ENCODE results near the gene ZNF48.

The ZNF48 gene

DNA sequence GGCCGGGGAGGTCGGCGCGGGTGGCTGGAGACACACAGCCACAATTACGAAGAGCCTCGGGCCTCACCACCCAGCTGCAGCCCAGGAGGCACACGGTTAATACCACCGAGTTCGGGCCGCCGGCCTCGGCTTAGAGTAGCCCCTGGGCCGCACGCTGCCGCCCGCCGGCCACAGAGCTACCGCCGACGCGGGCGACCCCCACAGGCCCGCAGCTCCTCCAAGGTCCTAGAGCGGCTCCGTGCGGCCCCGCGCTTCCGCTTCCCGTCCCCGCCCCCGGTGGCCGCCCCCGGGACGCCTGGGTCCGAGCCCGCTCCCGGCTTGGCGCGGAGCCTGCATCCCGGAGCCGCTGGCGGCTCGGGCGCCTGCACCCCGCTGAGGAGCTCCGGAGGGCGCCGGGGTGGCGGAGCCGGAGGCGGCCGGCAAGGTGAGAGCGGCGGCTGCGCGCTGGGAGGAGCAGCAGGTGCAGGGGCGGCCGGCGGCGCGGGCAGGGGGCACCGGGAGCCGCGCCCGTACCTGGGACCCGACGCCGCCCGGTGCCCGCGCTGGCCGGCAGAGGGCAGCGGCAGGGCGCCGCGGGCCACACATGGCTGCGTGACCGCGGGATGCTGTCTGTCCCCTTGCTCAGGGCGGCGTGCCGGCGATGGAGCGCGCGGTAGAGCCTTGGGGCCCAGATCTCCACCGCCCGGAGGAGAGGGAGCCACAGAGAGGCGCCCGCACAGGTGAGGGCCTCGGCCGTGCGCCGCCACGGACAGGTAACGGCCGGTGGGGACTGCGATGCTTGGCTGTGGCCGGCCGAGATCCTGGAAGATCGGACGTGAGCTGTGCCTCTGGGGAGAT is at the start of gene ZNF48:
Gene ZNF48 (plus strand): TSS at position 266 of the 837 bp plus-strand sequence. CDS start 375 bp downstream, at position 641.
- Histone ChIP-seq H3K4me1 (ENCODE audit: control insufficient read depth, insufficient read depth, low read length) (peaks cover 34% of the 10 kb centered on the region), H3K4me3 (ENCODE audit: low read length in 2 of 2) (peak within 1 kb of the TSS; percentile 77 to 85), H3K27me3 (ENCODE audit: control insufficient read depth in 1 of 2, insufficient read depth in 2 of 2, low read length in 2 of 2) (no peaks in the 10 kb centered on the region), H3K27ac (ENCODE audit: low read length) (peak within 1 kb of the TSS; percentile 69), H3K36me3 (ENCODE audit: control insufficient read depth in 2 of 2, insufficient read depth in 2 of 2, low read length in 2 of 2) (peaks cover 6 to 16% of the 10 kb centered on the region in 2 donors), H3K9me3 (ENCODE audit: control insufficient read depth in 2 of 2, low read length in 2 of 2) (no peaks in the 10 kb centered on the region), H3K9ac (ENCODE audit: low read length in 2 of 2) (peak within 1 kb of the TSS; percentile 79 to 87)

DNA sequence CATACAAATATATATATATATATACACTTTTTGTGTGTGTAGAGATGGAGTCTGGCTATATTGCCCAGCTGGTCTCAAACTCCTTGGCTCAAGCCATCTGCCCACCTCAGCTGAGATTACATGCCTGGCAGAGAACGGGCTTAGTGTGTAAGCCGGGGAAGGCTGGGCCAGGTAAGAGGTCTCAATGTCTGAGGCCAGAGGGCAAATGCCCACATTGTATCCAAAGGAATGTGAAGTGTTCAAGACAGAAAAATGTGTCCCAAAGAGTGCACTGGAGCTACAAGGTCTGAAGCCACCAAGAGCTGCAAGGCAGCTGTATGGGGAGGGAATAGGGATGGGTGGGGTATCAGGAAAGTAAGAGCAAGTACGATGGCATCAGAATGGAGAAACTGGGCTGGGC is 48.9 kb upstream of the ZNF48 start:
- peaks cover 11 to 12% of the 10 kb centered on the region in 2 donors for H3K36me3 ChIP-seq (ENCODE audit: control insufficient read depth in 2 of 2, insufficient read depth in 2 of 2, low read length in 2 of 2)
- H3K9ac ChIP-seq (ENCODE audit: low read length in 2 of 2) = no peak overlapping the region
- H3K27ac ChIP-seq (ENCODE audit: low read length) = no peak overlapping the region
- H3K9me3 ChIP-seq (ENCODE audit: control insufficient read depth in 2 of 2, low read length in 2 of 2) = no peaks in the 10 kb centered on the region
- H3K27me3 ChIP-seq (ENCODE audit: control insufficient read depth in 1 of 2, insufficient read depth in 2 of 2, low read length in 2 of 2) = no peaks in the 10 kb centered on the region
- H3K4me3 ChIP-seq (ENCODE audit: low read length in 2 of 2) = no peak overlapping the region
- no peaks in the 10 kb centered on the region for H3K4me1 ChIP-seq (ENCODE audit: control insufficient read depth, insufficient read depth, low read length)

DNA sequence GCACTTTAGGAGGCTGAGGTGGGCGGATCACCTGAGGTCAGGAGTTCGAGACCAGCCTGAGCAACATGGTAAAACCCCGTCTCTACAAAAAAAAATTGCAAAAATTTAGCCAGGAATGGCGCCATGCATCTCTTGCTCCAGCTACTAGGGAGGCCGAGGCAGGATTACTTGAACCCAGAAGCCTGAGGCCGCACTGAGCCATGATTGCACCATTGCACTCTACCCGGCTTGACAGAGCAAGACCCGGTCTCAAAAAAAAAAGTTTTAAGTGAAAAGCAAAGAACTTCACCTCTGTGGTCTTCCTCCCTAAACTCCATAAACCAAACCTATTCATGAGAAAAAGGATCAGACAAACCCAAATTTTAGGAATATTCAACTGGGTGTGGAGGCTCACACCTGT is 47.1 kb upstream of the ZNF48 start:
- H3K4me1 ChIP-seq (ENCODE audit: control insufficient read depth, insufficient read depth, low read length) = peaks cover 17% of the 10 kb centered on the region
- no peak overlapping the region for H3K4me3 ChIP-seq (ENCODE audit: low read length in 2 of 2)
- peaks cover 12 to 20% of the 10 kb centered on the region in 2 donors for H3K36me3 ChIP-seq (ENCODE audit: control insufficient read depth in 2 of 2, insufficient read depth in 2 of 2, low read length in 2 of 2)
- no peak overlapping the region for H3K27ac ChIP-seq (ENCODE audit: low read length)
- H3K27me3 ChIP-seq (ENCODE audit: control insufficient read depth in 1 of 2, insufficient read depth in 2 of 2, low read length in 2 of 2) = no peaks in the 10 kb centered on the region
- no peaks in the 10 kb centered on the region for H3K9me3 ChIP-seq (ENCODE audit: control insufficient read depth in 2 of 2, low read length in 2 of 2)
- H3K9ac ChIP-seq (ENCODE audit: low read length in 2 of 2) = no peak overlapping the region

DNA sequence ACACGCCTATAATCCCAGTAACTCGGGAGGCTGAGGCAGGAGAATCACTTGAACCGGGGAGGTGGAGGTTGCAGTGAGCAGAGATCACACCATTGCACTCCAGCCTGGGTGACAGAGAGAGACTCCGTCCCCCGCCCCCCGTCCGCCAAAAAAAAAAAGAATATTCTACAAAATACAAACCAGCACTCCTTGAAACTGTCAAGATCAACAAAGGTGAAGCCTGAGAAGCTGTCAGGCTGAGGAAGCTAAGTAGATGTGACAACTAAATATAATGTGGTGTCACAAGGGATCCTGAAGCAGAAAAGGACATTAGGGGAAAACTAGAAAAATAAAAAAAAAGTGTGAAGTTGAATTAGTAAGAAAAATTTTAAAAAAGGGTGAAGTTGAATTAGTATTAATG is 46.3 kb upstream of the ZNF48 start:
- H3K9ac ChIP-seq (ENCODE audit: low read length in 2 of 2) = no peak overlapping the region
- H3K9me3 ChIP-seq (ENCODE audit: control insufficient read depth in 2 of 2, low read length in 2 of 2) = no peaks in the 10 kb centered on the region
- H3K27ac ChIP-seq (ENCODE audit: low read length) = no peak overlapping the region
- no peak overlapping the region for H3K4me3 ChIP-seq (ENCODE audit: low read length in 2 of 2)
- H3K36me3 ChIP-seq (ENCODE audit: control insufficient read depth in 2 of 2, insufficient read depth in 2 of 2, low read length in 2 of 2) = peaks cover 18 to 23% of the 10 kb centered on the region in 2 donors
- no peaks in the 10 kb centered on the region for H3K27me3 ChIP-seq (ENCODE audit: control insufficient read depth in 1 of 2, insufficient read depth in 2 of 2, low read length in 2 of 2)
- H3K4me1 ChIP-seq (ENCODE audit: control insufficient read depth, insufficient read depth, low read length) = peaks cover 25% of the 10 kb centered on the region

DNA sequence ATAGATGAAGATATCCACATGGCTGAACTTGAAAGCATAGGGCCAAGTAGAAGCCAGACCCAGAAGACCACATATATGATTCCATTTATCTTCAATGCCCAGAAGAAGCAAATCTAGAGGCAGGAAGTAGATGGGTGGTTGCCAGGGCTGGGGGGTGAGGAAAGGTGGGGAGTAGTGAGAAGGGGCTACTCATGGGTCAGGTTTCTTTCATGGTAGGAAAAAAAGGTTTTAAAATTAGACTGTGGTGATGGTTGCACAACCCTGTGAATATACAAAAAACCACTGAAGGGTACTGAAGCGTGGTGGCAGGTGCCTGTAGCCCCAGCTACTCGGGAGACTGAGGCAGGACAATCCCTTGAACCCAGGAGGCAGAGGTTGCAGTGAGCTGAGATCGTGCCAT is 45.5 kb upstream of the ZNF48 start:
- Histone ChIP-seq H3K27ac (ENCODE audit: low read length) (no peak overlapping the region), H3K9ac (ENCODE audit: low read length in 2 of 2) (no peak overlapping the region)

DNA sequence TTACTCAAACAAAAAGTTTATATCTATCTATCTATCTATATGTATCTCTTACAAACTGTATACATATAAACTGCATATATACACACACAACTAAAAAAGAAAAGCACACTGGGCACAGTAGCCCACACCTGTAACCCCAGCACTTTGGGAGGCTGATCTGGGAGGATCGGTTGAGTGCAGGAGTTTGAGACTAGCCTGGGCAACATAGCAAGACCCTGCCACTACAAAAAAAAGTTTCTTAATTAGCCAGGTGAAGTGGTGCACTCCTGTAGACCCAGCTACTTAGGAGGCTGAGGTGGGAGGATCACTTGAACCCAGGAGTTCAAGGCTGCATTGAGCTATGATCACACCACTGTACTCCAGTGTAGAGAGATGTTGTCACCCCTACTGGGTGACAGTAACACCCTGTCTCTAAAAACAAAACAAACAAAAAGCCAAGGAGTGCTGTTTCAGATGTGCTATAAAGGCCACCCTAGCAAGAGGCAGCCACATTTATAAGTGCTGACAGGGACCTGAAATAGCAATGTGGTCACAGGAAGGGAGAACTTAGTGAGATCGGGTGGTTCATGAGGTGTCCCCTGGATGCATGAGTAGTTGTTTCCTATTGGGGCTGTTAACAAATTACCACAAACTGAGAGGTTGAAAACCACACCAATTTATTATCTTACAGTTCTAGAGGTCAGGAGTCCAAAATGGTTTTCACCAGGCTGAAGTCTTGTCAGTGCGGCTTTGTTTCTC is 44.9 kb upstream of the ZNF48 start:
- Histone ChIP-seq H3K36me3 (ENCODE audit: control insufficient read depth in 2 of 2, insufficient read depth in 2 of 2, low read length in 2 of 2) (peaks cover 18 to 23% of the 10 kb centered on the region in 2 donors), H3K27me3 (ENCODE audit: control insufficient read depth in 1 of 2, insufficient read depth in 2 of 2, low read length in 2 of 2) (no peaks in the 10 kb centered on the region), H3K9me3 (ENCODE audit: control insufficient read depth in 2 of 2, low read length in 2 of 2) (no peaks in the 10 kb centered on the region), H3K27ac (ENCODE audit: low read length) (peak overlapping the region; percentile 31), H3K9ac (ENCODE audit: low read length in 2 of 2) (no peak overlapping the region), H3K4me3 (ENCODE audit: low read length in 2 of 2) (no peak overlapping the region), H3K4me1 (ENCODE audit: control insufficient read depth, insufficient read depth, low read length) (peaks cover 36% of the 10 kb centered on the region)

More for the DNA sequence above, 45.5 kb upstream of the ZNF48 start:
- Histone ChIP-seq H3K36me3 (ENCODE audit: control insufficient read depth in 2 of 2, insufficient read depth in 2 of 2, low read length in 2 of 2) (peaks cover 18 to 23% of the 10 kb centered on the region in 2 donors), H3K4me3 (ENCODE audit: low read length in 2 of 2) (no peak overlapping the region), H3K27me3 (ENCODE audit: control insufficient read depth in 1 of 2, insufficient read depth in 2 of 2, low read length in 2 of 2) (no peaks in the 10 kb centered on the region), H3K9me3 (ENCODE audit: control insufficient read depth in 2 of 2, low read length in 2 of 2) (no peaks in the 10 kb centered on the region), H3K4me1 (ENCODE audit: control insufficient read depth, insufficient read depth, low read length) (peaks cover 32% of the 10 kb centered on the region)

DNA sequence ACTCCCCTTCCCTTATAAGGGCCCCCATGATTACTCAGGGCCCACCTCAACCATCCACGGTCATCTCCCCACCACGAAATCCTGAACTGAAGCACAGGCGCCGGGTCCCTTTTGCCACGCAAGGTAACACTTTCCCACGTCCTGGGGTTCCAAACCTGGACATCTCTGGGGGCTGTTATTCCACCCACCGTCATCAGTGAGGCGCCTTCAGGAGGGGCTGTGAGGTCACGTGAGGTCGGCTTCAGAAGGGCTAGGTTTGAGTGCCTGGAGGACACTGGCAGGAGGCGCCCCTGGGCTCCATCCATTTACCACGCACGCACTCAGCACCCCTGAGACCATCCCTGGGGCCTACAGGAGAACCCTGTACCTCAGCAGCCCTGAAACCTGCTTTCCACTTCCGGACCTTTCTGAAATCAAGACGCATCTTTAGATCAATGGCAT is 44.2 kb upstream of the ZNF48 start:
- H3K9me3 ChIP-seq (ENCODE audit: control insufficient read depth in 2 of 2, low read length in 2 of 2) = no peaks in the 10 kb centered on the region
- H3K36me3 ChIP-seq (ENCODE audit: control insufficient read depth in 2 of 2, insufficient read depth in 2 of 2, low read length in 2 of 2) = peaks cover 18 to 23% of the 10 kb centered on the region in 2 donors
- H3K4me3 ChIP-seq (ENCODE audit: low read length in 2 of 2) = no peak overlapping the region
- no peaks in the 10 kb centered on the region for H3K27me3 ChIP-seq (ENCODE audit: control insufficient read depth in 1 of 2, insufficient read depth in 2 of 2, low read length in 2 of 2)
- H3K27ac ChIP-seq (ENCODE audit: low read length) = no peak overlapping the region
- no peak overlapping the region for H3K9ac ChIP-seq (ENCODE audit: low read length in 2 of 2)
- H3K4me1 ChIP-seq (ENCODE audit: control insufficient read depth, insufficient read depth, low read length) = peaks cover 43% of the 10 kb centered on the region

DNA sequence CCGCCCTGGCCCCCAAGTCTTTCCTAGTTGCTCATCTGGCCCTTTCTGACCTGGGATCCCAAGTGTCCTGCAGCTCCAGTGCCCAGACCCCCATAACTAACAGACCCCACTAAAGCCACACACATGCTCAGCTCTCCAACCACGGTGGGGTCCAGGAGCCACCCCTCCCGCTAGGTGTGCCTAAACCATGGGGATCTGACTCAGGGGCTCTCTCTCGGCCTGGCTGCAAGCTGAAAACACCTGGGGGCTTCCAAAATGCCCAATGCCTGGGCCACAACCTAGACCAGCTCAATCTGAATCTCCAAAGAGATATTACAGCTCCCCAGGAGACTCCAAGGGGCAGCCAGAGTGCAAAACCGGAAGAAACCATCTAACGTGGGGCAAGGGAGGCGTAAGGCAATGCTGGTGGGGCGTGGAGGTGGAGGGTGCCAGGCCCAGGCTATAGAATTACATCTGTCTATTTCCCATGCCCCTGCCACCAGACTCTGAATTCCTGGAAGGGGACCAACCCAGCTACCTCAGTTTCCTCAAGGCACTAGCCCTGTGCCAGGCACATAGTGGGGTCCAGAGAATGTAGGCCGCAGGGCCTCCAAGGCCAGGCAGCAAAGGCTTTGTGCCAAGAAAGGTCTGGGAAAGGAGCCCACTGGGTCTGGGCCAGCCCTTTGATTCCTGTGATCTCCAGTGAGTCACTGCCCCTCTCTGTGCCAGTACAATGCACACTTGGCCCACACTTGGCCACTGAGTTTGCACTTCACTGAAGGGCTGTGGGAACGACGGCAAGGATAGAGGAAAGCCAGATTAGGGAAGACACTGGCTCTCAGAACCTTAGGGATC is 43.4 kb upstream of the ZNF48 start:
- peaks cover 51% of the 10 kb centered on the region for H3K4me1 ChIP-seq (ENCODE audit: control insufficient read depth, insufficient read depth, low read length)
- no peaks in the 10 kb centered on the region for H3K9me3 ChIP-seq (ENCODE audit: control insufficient read depth in 2 of 2, low read length in 2 of 2)
- peak overlapping the region; percentile 34 to 55 for H3K9ac ChIP-seq (ENCODE audit: low read length in 2 of 2)
- peaks cover 18 to 23% of the 10 kb centered on the region in 2 donors for H3K36me3 ChIP-seq (ENCODE audit: control insufficient read depth in 2 of 2, insufficient read depth in 2 of 2, low read length in 2 of 2)
- no peaks in the 10 kb centered on the region for H3K27me3 ChIP-seq (ENCODE audit: control insufficient read depth in 1 of 2, insufficient read depth in 2 of 2, low read length in 2 of 2)
- H3K27ac ChIP-seq (ENCODE audit: low read length) = peak overlapping the region; percentile 97
- peak overlapping the region in 1 of 2 donors; percentile 47 for H3K4me3 ChIP-seq (ENCODE audit: low read length in 2 of 2)

DNA sequence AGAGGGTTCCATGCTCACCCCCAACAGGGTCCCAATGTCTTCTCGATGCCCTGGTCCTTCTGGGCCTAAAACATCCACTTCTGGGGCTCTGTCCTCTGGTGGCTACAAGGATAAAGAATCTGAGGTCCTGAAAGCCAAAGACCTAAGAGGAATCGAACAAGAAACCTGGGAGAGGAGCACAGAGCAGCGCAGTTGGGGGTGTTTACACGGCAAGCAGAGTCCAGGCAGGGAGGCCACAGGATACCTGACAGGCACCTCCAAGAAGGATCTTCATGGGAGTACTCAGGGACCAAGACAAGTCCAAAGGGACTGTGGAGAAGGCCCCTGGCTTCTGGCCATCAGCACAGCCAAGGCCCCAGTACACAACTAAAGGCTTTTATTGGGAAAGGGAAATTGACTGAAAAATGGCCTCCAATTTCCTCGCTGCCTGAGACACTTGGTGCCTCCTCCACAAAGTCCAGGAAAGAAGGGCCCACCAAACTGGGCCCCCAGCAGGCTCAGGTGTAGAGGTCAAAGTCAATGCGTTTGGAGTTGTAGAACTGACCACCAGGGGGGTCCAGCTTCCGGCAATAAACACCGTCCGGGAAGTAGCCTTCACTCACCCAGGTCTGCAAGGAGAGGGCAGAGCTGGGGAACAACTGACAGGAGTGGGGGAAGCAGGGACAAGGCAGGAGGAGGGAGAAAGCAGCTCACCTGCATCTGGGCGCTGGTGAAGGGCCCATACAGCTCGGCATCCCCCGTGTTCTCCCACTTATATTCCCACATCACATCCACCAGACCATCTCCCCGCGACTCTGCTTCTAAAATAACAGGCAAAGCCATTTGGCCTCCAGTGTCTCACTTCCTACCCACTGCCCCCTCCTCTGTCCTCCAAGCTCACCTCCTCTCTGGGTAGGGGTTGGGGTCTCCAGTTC is 42.5 kb upstream of the ZNF48 start:
- H3K9me3 ChIP-seq (ENCODE audit: control insufficient read depth in 2 of 2, low read length in 2 of 2) = no peaks in the 10 kb centered on the region
- no peaks in the 10 kb centered on the region for H3K27me3 ChIP-seq (ENCODE audit: control insufficient read depth in 1 of 2, insufficient read depth in 2 of 2, low read length in 2 of 2)
- H3K4me3 ChIP-seq (ENCODE audit: low read length in 2 of 2) = peak overlapping the region in 1 of 2 donors; percentile 47
- H3K4me1 ChIP-seq (ENCODE audit: control insufficient read depth, insufficient read depth, low read length) = peaks cover 52% of the 10 kb centered on the region
- H3K36me3 ChIP-seq (ENCODE audit: control insufficient read depth in 2 of 2, insufficient read depth in 2 of 2, low read length in 2 of 2) = peaks cover 23 to 26% of the 10 kb centered on the region in 2 donors
- peak overlapping the region in 1 of 2 donors; percentile 29 for H3K9ac ChIP-seq (ENCODE audit: low read length in 2 of 2)
- peak overlapping the region; percentile 97 for H3K27ac ChIP-seq (ENCODE audit: low read length)

All from stomach smooth muscle (tissue), 2 donors.